Measurements from ENCODE around the gene SNU13.

- no peak for TF ChIP-seq EZH2 (IDR thresholded peaks at IDR 0.05; ENCODE audit: insufficient read depth, poor library complexity, severe bottlenecking)
- TF ChIP-seq EZH2phosphoT487 (IDR thresholded peaks at IDR 0.05; ENCODE audit: insufficient read depth, low read depth), result no peak
Measured at GRCh38 chr22:41642331-41643110, 46.1 kb downstream of the SNU13 start.
